ENCODE data around the gene IGSF9. TPM values are rescaled to one million over a fixed set of nuclear protein-coding genes. Genes with fewer than 3 reads are reported as not detected.
A peak's percentile ranks its signal among the peaks of the same experiment; 100 is the strongest.

Gene IGSF9
- total and polyA plus RNA-seq, 8 donors: 0.83 to 5.4 (median 2.0) TPM

DNA sequence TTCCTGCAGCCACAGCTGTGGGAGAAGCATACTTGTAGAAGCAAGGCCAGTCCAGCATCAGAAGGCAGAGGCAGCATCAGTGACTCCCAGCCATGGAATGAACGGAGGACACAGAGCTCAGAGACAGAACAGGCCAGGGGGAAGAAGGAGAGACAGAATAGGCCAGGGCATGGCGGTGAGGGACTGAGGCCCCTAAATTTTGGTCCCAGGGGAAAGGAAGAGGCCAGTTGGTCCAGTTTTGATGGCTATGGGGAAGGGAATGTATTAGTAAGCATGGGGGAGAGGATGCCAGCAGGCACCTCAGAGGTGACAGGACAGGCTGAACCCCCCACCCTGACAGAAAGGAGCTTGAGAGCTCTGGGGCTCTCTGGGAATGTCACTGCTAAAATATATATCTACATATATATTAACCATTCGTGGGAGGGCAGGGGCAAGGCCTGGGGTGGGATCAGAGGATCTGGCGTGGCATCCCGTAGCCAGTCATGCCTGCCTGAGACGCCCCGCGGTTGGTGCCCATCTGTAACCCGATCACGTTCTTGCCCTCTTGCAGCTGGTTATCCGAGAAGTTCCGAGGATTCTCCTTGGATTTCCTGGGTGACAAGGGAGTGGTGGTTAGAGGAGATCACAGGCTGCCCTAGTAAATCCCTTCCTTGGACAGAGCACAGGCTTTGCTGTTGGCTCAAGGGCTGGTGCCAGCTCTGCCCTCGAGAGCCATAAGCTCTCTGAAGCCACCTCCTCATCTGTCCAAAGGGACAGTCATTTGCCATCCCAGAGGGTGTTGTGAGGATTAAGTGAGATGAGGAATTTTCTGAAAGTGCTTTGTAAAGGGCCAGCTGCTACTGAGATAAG is 26.8 kb downstream of the IGSF9 start:
- 85 to 91% methylated on average over 13 of the region's 13 CpGs for WGBS, 2 donors
- Histone ChIP-seq H3K27me3 (no peaks in the 10 kb centered on the region), H3K4me1 (peaks cover 23 to 60% (median 38%) of the 10 kb centered on the region in 3 donors), H3K4me3 (no peak overlapping the region), H3K36me3 (peaks cover 11 to 29% (median 17%) of the 10 kb centered on the region in 3 donors), H3K9me3 (no peaks in the 10 kb centered on the region), H3K27ac (no peak overlapping the region)
- no peak for DNase-seq
- ATAC-seq: no peak
- TF ChIP-seq CTCF (IDR thresholded peaks at IDR 0.05): no peak
- FAIRE-seq: no peak
- intact Hi-C loops (cut with DNase I): no loop called here

- DNase-seq (peak in 3 of 6 donors; percentile 48 to 65 (median 59)), ATAC-seq (peak; percentile 5 to 29 (median 13)), FAIRE-seq (no peak)
- WGBS, 2 donors: 64 to 69% methylated on average over 5 of the region's 5 CpGs
- Histone ChIP-seq H3K27me3 (no peaks in the 10 kb centered on the region), H3K36me3 (peaks cover 11 to 29% (median 17%) of the 10 kb centered on the region in 3 donors), H3K27ac (peak overlapping the region in 2 of 4 donors; percentile 71 to 79), H3K4me1 (peaks cover 18 to 66% (median 40%) of the 10 kb centered on the region in 3 donors), H3K4me3 (no peak overlapping the region), H3K9me3 (no peaks in the 10 kb centered on the region)
- intact Hi-C loops (cut with DNase I): no loop called here
- TF ChIP-seq CTCF (IDR thresholded peaks at IDR 0.05): no peak
Measured at GRCh38 chr1:159917533-159918351, 27.7 kb downstream of the IGSF9 start.

DNA sequence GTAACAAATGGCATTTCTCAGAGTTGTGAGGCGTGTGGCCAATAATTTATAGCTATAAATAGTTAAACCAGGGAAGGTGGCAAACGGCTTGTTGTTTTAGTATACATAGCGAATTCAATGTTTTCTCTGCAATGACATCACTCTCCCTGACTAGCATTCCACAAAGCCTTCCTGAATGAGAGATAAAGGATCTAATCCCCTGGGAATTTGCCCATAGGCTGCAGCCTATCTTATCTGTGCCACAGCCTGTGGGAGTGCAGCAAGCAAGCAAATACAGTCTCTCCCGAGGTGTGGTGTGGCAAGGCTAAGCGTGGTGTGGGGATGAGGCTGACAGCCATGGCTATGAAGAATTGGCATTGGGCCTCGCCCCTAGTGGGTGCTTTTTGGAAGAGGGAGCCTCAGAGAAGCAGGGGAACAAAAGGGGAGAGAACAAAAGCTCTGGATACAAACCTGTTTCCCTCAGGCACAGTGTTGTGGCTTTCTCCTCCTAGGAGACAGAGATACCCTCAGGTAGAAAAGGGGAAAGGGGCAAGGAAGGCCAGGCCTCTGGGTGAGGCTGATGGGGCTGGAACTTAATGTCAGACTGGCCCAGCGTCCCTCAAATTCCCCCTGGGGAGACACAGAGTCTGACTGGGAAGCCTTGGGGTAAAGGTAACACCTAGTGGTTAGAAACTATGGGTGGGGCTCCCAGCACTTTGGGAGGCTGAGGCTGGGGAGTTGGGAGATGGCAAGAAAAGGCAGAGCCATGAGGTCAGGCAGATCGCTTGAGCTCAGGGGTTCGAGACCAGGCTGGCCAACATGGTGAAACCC is 29.0 kb downstream of the IGSF9 start:
- peaks cover 11 to 29% (median 17%) of the 10 kb centered on the region in 3 donors for H3K36me3 ChIP-seq
- DNase-seq: peak in 3 of 6 donors; percentile 52 to 57 (median 56)
- peak; percentile 54 to 67 (median 60) for ATAC-seq
- H3K9me3 ChIP-seq: no peaks in the 10 kb centered on the region
- no peaks in the 10 kb centered on the region for H3K27me3 ChIP-seq
- TF ChIP-seq CTCF (IDR thresholded peaks at IDR 0.05): no peak
- no peak overlapping the region for H3K4me3 ChIP-seq
- intact Hi-C loops (cut with DNase I): no loop called here
- peaks cover 17 to 57% (median 28%) of the 10 kb centered on the region in 3 donors for H3K4me1 ChIP-seq
- no peak for FAIRE-seq
- 30% methylated on average over 9 of the region's 9 CpGs for WGBS, 2 donors
- H3K27ac ChIP-seq: peak overlapping the region; percentile 25 to 79 (median 57)

DNA sequence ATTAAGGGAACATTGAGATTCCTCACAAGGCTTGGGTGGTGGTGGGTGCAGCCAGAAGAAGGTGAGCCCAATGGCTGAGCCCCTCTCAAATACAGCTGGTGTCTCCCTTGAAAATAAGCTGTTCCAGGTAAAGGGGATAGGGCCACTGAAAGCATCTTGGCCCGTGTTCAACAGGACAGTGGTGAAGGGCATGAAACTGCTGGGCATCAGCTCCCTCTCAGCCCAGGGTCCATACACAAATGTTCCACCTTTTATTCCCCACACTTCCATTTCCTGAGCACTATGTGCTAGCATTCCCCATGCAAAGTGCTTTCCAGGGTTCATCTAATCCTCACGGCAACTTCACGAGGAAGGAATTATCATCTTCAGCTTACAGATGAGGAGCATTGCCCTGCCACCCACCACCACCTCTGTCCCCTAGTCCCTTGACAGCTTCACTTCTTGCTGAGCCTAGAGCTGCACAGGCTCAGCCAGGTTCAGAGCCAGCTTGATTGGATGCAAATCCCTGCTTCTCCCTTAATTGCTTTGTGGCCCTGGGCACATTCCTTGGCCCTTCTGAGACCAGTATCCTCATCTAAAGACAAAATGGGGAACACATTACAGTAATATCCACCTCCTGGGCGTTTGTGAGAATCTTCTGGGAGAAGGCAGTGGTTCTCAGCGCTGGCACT is 29.7 kb downstream of the IGSF9 start:
- DNase-seq (no peak), FAIRE-seq (no peak), ATAC-seq (peak in 3 of 4 donors; percentile 1 to 8 (median 5))
- no peak for TF ChIP-seq CTCF (IDR thresholded peaks at IDR 0.05)
- intact Hi-C loops (cut with DNase I): no loop called here
- H3K27me3 ChIP-seq: no peaks in the 10 kb centered on the region
- H3K27ac ChIP-seq: peak overlapping the region; percentile 12 to 79 (median 57)
- no peaks in the 10 kb centered on the region for H3K9me3 ChIP-seq
- H3K4me3 ChIP-seq: no peak overlapping the region
- peaks cover 23 to 60% (median 30%) of the 10 kb centered on the region in 3 donors for H3K4me1 ChIP-seq
- WGBS, 2 donors: 25 to 30% methylated on average over 5 of the region's 5 CpGs
- H3K36me3 ChIP-seq: peaks cover 11 to 29% (median 17%) of the 10 kb centered on the region in 3 donors
